ENCODE data around the gene RET. TPM values are rescaled to one million over a fixed set of nuclear protein-coding genes. Genes with fewer than 3 reads are reported as not detected.

Gene RET
- total and polyA plus RNA-seq, 2 of the 13 experiments (the other 11 are each of a cell fraction or from before 2014, with no cell fraction given) = 0.02 TPM; not detected in 1

- no TSS peak for BruUV-seq (replicated peaks)
- Histone ChIP-seq H3K36me3 (replicated peaks in 1 of 2; ENCODE audit: control insufficient read depth in 1 of 2, insufficient read depth in 2 of 2, low read length in 2 of 2) (no peaks in the 10 kb centered on the region), H3K9me3 (ENCODE audit: low read length) (peaks cover 7% of the 10 kb centered on the region; the same call in 1 of the 2 replicates), H2AFZ (ENCODE audit: low read length) (no peak overlapping the region), H3K9ac (ENCODE audit: insufficient read depth, low read depth, low read length) (no peak overlapping the region), H3K79me2 (ENCODE audit: insufficient read depth, low read length) (no peaks in the 10 kb centered on the region), H3K27me3 (ENCODE audit: control insufficient read depth in 1 of 2, insufficient read depth in 2 of 2, low read length in 2 of 2) (peaks cover 9 to 36% of the 10 kb centered on the region in 2 experiments; a peak in 4 of 5 replicates), H3K4me1 (ENCODE audit: insufficient read depth, low read length) (no peaks in the 10 kb centered on the region), H3K4me2 (ENCODE audit: low read depth, low read length) (no peak overlapping the region), H4K20me1 (ENCODE audit: insufficient read depth, low read length) (no peaks in the 10 kb centered on the region), H3K27ac (ENCODE audit: extremely low read length, insufficient read depth, low read length) (no peak overlapping the region), H3K4me3 (replicated peaks in 1 of 3; ENCODE audit: insufficient read depth in 1 of 3, low read depth in 2 of 3, low read length in 3 of 3) (no peak overlapping the region)
- no peak for TF ChIP-seq CHD2 (IDR thresholded peaks at IDR 0.05; ENCODE audit: low read depth, low read length)
- no peak for TF ChIP-seq ZNF766 (CRISPR knock-in tag; IDR thresholded peaks at IDR 0.05; ENCODE audit: borderline replicate concordance)
- no peak for TF ChIP-seq DPF2 (CRISPR knock-in tag; IDR thresholded peaks at IDR 0.05; ENCODE audit: borderline replicate concordance, low read depth)
- TF ChIP-seq PRPF4 (IDR thresholded peaks at IDR 0.05; ENCODE audit: low read depth, low read length, poor library complexity, severe bottlenecking) = no peak
- TF ChIP-seq HMG20B (CRISPR knock-in tag; conservative IDR thresholded peaks at IDR 0.05) = no peak
- TF ChIP-seq ZNF24 (IDR thresholded peaks at IDR 0.05) = no peak
- TF ChIP-seq POLR2AphosphoS2 (IDR thresholded peaks at IDR 0.05; ENCODE audit: low read depth, low read length) = no peak
- no peak for TF ChIP-seq ZNF781 (CRISPR knock-in tag; IDR thresholded peaks at IDR 0.05; ENCODE audit: borderline replicate concordance, not compliant biosample characterization)
- TF ChIP-seq ATM (IDR thresholded peaks at IDR 0.05; ENCODE audit: borderline replicate concordance) = no peak
- no peak for TF ChIP-seq ZSCAN9 (CRISPR knock-in tag; IDR thresholded peaks at IDR 0.05; ENCODE audit: borderline replicate concordance)
- TF ChIP-seq, protein P1, sequence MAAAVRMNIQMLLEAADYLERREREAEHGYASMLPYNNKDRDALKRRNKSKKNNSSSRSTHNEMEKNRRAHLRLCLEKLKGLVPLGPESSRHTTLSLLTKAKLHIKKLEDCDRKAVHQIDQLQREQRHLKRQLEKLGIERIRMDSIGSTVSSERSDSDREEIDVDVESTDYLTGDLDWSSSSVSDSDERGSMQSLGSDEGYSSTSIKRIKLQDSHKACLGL (CRISPR knock-in tag; IDR thresholded peaks at IDR 0.05) = no peak
- TF ChIP-seq GLMP (CRISPR knock-in tag; IDR thresholded peaks at IDR 0.05; ENCODE audit: borderline replicate concordance) = no peak
- TF ChIP-seq ZNF354B (CRISPR knock-in tag; IDR thresholded peaks at IDR 0.05) = no peak
- TF ChIP-seq ZNF431 (CRISPR knock-in tag; IDR thresholded peaks at IDR 0.05; ENCODE audit: borderline replicate concordance, low read depth) = no peak
- TF ChIP-seq ZNF616 (CRISPR knock-in tag; IDR thresholded peaks at IDR 0.05; ENCODE audit: low read depth) = no peak
- TF ChIP-seq MTA1 (CRISPR knock-in tag; IDR thresholded peaks at IDR 0.05; ENCODE audit: borderline replicate concordance) = no peak
- TF ChIP-seq POGZ (CRISPR knock-in tag; IDR thresholded peaks at IDR 0.05) = no peak
- no peak for TF ChIP-seq HDAC2 (CRISPR knock-in tag; IDR thresholded peaks at IDR 0.05)
- no peak for TF ChIP-seq ZNF326 (CRISPR knock-in tag; IDR thresholded peaks at IDR 0.05; ENCODE audit: borderline replicate concordance)
- no peak for TF ChIP-seq MIXL1 (CRISPR knock-in tag; IDR thresholded peaks at IDR 0.05)
- ATAC-seq (no peak), FAIRE-seq (no peak), DNase-seq (ENCODE audit: low spot score) (no peak)
- intact Hi-C loops (cut with micrococcal nuclease; ENCODE audit: unreplicated experiment) = no loop called here
- in situ Hi-C loops (cut with HindIII; ENCODE audit: extremely low pct_ligation_motif_present, low pct_unique_long_range_greater_than_20kb) = no loop called here
- 47% methylated on average over 10 of the region's 11 CpGs for WGBS (ENCODE audit: low lambda C conversion rate)
- ChIA-PET CTCF (ENCODE audit: low intra/inter-chr PET ratio, low total read pairs) (no interaction called here), POLR2A (no interaction called here)
Measured at GRCh38 chr10:43027331-43027955, 49.4 kb upstream of the RET start.

All from HepG2 (cell line).